GM12892 (cell line): Measurements from ENCODE around the gene KIF17.
"Not testable (repeated sequence)": the region's sequence is repeated elsewhere in the genome, so short reads cannot be mapped to it uniquely, and the experiment has no call there.

ENCODE experiments used
- DNase-seq: peaks from one replicate; pipeline ENCODE4 v3.0.0; 2011; ENCODE audit not compliant: insufficient read length
- FAIRE-seq: peaks from 2 replicates; lab custom pipeline; 2011; peaks lifted over from hg19 to GRCh38; lab: Jason Lieb, UNC
- POLR2A ChIP-seq: IDR thresholded peaks from 2 replicates; pipeline ENCODE4 v1.6.1; 2011; ENCODE audit warnings: low read depth, low read length, control low read depth
- POLR2AphosphoS5 ChIP-seq: IDR thresholded peaks from 2 replicates; pipeline ENCODE4 v1.6.1; 2011; ENCODE audit warnings: low read depth, low read length, control low read depth
- TAF1 ChIP-seq: IDR thresholded peaks from 2 replicates; pipeline ENCODE4 v1.6.1; 2011; ENCODE audit warnings: low read depth, mild to moderate bottlenecking, control low read depth, low read length, borderline replicate concordance

KIF17 gene

DNA sequence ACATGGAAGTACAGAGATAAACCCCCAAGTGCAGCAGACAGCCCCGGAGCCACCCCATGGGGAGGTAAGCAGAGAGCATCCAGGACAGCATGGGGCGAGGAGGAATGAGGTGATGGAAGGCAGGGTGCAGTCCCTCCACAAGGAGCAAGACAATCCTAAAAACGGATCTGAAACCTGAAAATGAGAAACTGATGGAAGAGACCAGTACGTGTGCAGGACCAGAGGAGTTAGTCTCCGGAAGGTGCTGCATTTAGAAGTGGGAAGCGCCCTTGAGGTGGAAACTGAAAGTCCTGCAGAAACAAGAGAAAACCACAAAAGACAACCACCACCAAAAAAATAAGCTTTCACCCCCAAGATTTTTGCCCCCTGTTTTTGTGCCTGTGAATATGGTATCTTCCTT is 39.2 kb downstream of the KIF17 start:
- FAIRE-seq (peak; percentile 96), DNase-seq (no peak)
- no peak for TF ChIP-seq POLR2A
- TF ChIP-seq POLR2AphosphoS5, result no peak
- TF ChIP-seq TAF1, result no peak

DNA sequence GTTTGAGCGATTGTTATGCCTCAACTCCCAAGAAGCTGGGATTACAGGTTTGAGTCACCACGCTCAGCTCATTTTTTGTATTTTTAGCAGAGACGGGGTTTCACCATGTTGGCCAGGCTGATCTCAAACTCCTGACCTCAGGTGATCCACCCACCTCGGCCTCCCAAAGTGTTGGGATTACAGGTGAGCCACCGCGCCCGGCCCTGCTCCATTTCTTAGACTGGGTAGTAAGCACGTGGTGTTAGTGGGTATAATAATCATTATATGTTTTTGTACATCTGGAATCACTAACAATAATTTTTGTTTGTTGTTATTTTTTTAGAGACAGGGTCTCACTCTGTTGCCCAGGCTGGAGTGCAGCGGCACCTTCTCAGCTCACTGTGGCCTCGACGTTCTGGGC is 44.2 kb downstream of the KIF17 start:
- DNase-seq, FAIRE-seq: not testable (repeated sequence)

DNA sequence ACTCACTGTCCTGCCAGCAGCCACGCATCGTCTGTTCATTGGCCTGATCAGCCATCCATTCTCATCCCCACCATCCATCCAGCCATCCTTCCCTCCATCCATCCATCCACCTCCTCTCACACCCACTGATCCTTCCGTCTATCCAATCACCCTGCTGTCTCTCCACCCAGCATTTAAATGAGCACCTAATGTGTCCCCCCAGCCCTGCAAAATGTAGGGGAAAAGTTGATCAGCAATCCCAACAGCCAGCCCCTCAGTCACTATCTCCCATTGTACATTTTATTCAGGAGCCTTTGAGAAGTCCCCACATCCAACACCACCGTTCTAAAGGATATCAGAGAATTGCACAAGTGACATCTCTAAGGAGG is 45.6 kb downstream of the KIF17 start:
- FAIRE-seq (no peak), DNase-seq (no peak)
- TF ChIP-seq POLR2AphosphoS5, result no peak
- no peak for TF ChIP-seq TAF1
- TF ChIP-seq POLR2A, result no peak

- no peak for DNase-seq
Observed at GRCh38 chr1:20670936-20671335, 46.9 kb downstream of the KIF17 start.

GRCh38 chr1:20668581-20668980 is 49.2 kb downstream of the KIF17 start:
- no peak for TF ChIP-seq POLR2AphosphoS5
- no peak for DNase-seq
- no peak for FAIRE-seq

More at GRCh38 chr1:20670936-20671335, 46.9 kb downstream of the KIF17 start:
- no peak for TF ChIP-seq TAF1
- TF ChIP-seq POLR2A, result no peak
- no peak for TF ChIP-seq POLR2AphosphoS5
- FAIRE-seq, result no peak

DNA sequence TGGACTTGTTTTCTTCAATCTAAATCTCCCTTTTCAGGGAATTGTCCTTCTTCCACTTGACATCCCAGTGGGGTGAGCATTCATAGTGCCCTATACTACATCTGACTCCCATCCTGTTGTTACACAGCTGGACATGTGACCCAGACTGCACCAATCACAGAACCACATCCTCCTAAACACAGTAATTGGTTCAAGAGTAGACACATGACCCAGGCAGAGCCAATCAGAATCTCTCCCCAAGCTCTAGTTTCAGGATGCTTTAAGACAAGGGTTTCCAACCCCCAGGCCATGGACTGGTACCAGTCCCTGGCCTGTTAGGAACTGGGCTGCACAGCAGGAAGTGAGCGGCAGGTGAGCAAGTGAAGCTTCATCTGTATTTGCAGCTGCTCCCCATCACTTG is 51.0 kb downstream of the KIF17 start:
- DNase-seq (no peak), FAIRE-seq (no peak)

DNA sequence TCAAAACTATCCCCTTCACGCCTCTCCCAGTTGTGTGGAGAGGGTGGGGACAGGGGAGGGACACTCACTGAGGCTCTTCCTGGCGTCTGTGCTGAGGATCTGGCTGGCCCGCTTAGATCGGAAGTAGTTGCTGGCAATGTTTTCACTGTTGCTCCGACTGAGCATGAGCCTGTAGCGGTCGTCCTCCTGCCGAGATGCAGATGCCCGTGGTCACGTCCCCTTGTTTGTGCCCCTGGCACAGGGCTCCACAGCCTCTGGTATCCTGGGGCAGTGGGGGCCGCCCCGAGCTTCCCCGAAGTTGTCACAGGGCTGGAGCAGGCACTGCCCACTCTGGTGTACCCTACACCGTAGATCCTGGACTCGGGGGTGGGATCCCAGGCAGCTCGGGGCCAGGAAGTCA is 51.7 kb downstream of the KIF17 start:
- TF ChIP-seq TAF1, result no peak
- TF ChIP-seq POLR2A, result no peak
- TF ChIP-seq POLR2AphosphoS5, result no peak
- DNase-seq (no peak), FAIRE-seq (no peak)

More for the DNA sequence above, 51.0 kb downstream of the KIF17 start:
- TF ChIP-seq POLR2A, result no peak
- no peak for TF ChIP-seq TAF1
- TF ChIP-seq POLR2AphosphoS5, result no peak

DNA sequence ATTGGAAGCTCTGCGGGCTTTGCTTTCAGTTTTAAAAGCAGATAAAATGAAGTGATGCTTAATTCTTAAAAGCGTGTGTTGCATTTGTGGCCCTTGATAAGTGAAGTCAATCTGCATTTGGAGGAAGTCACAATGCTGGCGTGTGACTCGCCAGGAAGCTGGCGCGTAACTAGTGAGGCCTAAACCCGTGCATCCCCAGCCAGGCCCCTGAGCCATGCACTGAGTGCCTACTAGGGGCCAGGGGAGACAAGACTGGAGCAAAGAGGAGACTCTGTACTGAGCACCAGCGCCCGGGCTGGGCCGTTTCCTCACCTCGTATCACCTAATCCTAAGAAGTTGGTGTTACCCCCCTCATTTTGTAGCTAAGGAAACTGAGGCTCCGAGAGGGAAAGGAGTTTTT is 52.1 kb downstream of the KIF17 start:
- no peak for DNase-seq
- no peak for FAIRE-seq
- TF ChIP-seq POLR2A, result no peak
- TF ChIP-seq POLR2AphosphoS5, result no peak
- TF ChIP-seq TAF1, result no peak

- TF ChIP-seq POLR2A (no peak), TAF1 (no peak), POLR2AphosphoS5 (no peak)
- no peak for FAIRE-seq
Observed at GRCh38 chr1:20663969-20664715, 53.7 kb downstream of the KIF17 start.

GRCh38 chr1:20663365-20663764 is 54.4 kb downstream of the KIF17 start:
- DNase-seq, result no peak
- FAIRE-seq, result no peak
- TF ChIP-seq POLR2A (no peak), TAF1 (no peak), POLR2AphosphoS5 (no peak)

More at GRCh38 chr1:20663969-20664715, 53.7 kb downstream of the KIF17 start:
- no peak for DNase-seq

- DNase-seq (no peak), FAIRE-seq (no peak)
- no peak for TF ChIP-seq POLR2A
- TF ChIP-seq TAF1, result no peak
- no peak for TF ChIP-seq POLR2AphosphoS5
Observed at GRCh38 chr1:20662110-20662475, 55.7 kb downstream of the KIF17 start.

GRCh38 chr1:20661207-20662109 is 56.3 kb downstream of the KIF17 start, which contains the start of gene DDOST:
DDOST (minus strand) TSS chr1:20661369; CDS start chr1:20661350, 19 bp downstream.
- peak; percentile 99 for FAIRE-seq
- DNase-seq, result peak; percentile 97
- TF ChIP-seq POLR2AphosphoS5 (peak; percentile 82), POLR2A (peak; percentile 80), TAF1 (peak; percentile 71)

- no peak for TF ChIP-seq POLR2A
- TF ChIP-seq POLR2AphosphoS5, result no peak
- no peak for TF ChIP-seq TAF1
- no peak for DNase-seq
- FAIRE-seq, result no peak
Observed at GRCh38 chr1:20660847-20661206, 57.0 kb downstream of the KIF17 start.
